Measurements from ENCODE around the gene ABCD2.
"Not testable (repeated sequence)": the region's sequence is repeated elsewhere in the genome, so short reads cannot be mapped to it uniquely, and the experiment has no call there.

Gene ABCD2

GRCh38 chr12:39538679-39539104 is 80.9 kb downstream of the ABCD2 start:
- DNase-seq (ENCODE audit: low read depth, low spot score) = no peak

DNA sequence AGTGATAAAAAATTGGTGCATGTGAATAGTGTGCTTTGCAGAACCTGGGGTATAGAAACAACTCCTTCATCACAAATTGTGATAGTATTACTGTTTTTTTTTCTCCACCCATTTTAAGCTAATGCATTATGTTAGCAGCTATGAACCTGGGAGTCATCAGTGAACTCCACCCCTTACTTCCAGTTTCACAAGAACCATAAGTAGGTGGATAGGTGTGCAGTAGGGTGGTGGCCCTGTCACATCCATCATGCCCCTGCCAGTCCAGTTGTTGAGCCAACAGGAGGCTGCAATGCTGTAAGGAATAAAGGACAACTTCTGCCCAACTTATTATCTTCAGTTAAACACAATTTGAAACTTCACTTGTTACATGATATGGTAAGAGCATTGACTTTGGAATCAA is 85.7 kb downstream of the ABCD2 start:
- DNase-seq (ENCODE audit: low read depth, low spot score) = no peak

DNA sequence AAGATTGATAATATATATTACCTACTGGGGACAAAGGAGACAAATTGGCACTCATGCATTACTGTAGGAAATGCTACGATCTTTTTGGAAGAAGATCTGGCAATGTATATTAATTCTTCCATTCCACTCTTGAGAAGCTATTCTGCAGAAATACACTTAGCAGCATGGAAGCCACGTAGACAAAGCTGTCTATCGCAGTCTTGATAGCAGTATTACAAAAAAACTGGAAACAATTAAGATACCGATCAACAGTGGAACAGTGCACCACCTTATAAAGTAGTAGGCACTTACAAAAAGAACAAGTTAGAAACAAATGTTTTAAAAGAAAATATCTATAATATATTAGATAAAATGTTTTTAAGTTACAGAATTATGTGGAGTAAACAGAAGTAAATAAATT is 87.2 kb downstream of the ABCD2 start:
- no peak for DNase-seq (ENCODE audit: low read depth, low spot score)

DNA sequence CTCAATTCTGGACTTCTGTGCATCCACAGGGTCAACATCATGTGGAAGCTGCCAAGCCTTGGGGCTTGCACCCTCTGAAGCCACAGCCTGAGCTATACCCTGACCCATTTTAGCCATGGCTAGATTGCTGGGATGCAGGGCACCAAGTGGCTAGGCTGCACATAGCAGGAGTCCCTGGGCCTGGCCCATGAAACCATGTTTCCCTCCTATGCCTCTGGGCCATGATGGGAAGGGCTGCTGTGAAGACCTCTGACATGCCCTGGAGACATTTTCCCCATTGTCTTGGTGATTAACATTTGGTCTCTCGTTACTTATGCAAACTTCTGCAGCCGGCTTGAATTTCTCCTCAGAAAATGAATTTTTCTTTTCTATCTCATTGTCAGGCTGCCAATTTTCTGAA is 92.6 kb downstream of the ABCD2 start:
- DNase-seq (ENCODE audit: low read depth, low spot score) = no peak

GRCh38 chr12:39522167-39522566 is 97.4 kb downstream of the ABCD2 start:
- DNase-seq (ENCODE audit: low read depth, low spot score) = not testable (repeated sequence)

GRCh38 chr12:39510001-39510400 is 109.6 kb downstream of the ABCD2 start:
- DNase-seq (ENCODE audit: low read depth, low spot score) = no peak

DNA sequence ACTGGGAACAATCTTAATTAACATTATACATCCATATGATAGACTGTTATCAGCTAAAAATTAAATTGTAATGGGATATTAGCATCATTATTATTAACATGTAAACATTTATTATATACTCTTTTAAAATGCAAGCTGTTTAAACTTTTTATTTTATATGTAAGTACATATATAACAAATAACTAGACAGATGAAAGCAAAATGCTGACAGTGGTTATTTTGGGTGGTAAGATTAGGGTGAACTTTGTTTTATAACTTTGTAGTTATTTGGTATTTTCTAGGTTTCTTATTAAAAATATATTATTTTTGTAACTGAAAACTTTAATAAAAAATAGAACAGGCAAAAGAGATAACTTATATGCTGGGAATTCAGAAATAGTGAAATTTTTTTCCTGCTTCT is 114.0 kb downstream of the ABCD2 start:
- DNase-seq (ENCODE audit: low read depth, low spot score) = no peak

- DNase-seq (ENCODE audit: low read depth, low spot score) = no peak
These were observed 114.6 kb downstream of the ABCD2 start for GRCh38 chr12:39505023-39505422.

GRCh38 chr12:39503439-39503838 is 116.2 kb downstream of the ABCD2 start:
- no peak for DNase-seq (ENCODE audit: low read depth, low spot score)

DNA sequence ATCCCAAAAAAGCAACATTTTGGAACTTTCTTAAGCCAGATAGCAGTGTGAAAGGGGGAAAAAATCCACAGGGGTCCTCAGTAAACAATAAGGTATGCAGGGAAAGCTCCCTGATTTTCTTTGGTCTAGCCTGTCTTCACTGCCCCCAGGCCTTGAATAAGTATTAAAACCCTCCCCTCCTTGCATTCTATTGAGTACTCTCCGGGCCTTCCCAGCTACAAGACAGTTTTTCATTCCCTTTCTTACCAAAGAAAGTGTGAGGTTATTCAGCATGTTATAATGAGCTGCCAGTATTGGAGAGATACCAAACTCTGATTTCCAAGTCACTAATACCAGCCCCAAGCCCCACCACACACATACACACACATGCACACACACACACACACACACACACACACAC is 116.9 kb downstream of the ABCD2 start:
- DNase-seq (ENCODE audit: low read depth, low spot score) = no peak
